Measurements from ENCODE around the gene LAPTM5. TPM values are rescaled to one million over a fixed set of nuclear protein-coding genes. Genes with fewer than 3 reads are reported as not detected.

LAPTM5 gene
- total RNA-seq, 4 donors from 2014 or later: 8.7 to 21.5 (median 15.6) TPM

DNA sequence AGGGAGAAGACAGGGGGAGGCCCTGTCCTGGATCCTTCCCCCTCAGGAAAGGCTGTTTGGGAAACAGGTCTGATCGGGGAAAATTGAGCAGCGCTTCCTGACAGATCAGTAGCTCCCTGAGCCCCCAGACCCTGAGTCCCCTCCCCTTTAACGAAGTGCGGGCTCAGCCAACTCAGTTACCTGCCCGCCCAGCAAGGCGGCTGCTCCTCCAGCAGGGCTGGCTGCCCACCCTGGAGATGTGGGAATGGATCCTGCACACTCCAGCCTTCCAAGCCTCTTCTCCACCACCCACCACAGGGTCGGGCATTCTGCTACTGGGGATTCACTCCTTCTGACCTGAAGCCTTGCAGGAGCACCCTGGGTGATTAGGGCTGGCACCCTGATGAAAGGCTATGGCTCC, 27.6 kb upstream of the LAPTM5 start:
- TF ChIP-seq, protein P1, sequence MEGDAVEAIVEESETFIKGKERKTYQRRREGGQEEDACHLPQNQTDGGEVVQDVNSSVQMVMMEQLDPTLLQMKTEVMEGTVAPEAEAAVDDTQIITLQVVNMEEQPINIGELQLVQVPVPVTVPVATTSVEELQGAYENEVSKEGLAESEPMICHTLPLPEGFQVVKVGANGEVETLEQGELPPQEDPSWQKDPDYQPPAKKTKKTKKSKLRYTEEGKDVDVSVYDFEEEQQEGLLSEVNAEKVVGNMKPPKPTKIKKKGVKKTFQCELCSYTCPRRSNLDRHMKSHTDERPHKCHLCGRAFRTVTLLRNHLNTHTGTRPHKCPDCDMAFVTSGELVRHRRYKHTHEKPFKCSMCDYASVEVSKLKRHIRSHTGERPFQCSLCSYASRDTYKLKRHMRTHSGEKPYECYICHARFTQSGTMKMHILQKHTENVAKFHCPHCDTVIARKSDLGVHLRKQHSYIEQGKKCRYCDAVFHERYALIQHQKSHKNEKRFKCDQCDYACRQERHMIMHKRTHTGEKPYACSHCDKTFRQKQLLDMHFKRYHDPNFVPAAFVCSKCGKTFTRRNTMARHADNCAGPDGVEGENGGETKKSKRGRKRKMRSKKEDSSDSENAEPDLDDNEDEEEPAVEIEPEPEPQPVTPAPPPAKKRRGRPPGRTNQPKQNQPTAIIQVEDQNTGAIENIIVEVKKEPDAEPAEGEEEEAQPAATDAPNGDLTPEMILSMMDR (IDR thresholded peaks at IDR 0.05): no peak
- no peak for TF ChIP-seq POLR2A (IDR thresholded peaks at IDR 0.05)
- H3K4me3 ChIP-seq (ENCODE audit: low read depth, poor library complexity, severe bottlenecking): no peak overlapping the region
- intact Hi-C loops (cut with DNase I; ENCODE audit: low total_unique reads): no loop called here
- DNase-seq (ENCODE audit: low spot score in 2 of 2): no peak
- 79 to 89% methylated on average over 7 of the region's 7 CpGs for WGBS, 2 donors

DNA sequence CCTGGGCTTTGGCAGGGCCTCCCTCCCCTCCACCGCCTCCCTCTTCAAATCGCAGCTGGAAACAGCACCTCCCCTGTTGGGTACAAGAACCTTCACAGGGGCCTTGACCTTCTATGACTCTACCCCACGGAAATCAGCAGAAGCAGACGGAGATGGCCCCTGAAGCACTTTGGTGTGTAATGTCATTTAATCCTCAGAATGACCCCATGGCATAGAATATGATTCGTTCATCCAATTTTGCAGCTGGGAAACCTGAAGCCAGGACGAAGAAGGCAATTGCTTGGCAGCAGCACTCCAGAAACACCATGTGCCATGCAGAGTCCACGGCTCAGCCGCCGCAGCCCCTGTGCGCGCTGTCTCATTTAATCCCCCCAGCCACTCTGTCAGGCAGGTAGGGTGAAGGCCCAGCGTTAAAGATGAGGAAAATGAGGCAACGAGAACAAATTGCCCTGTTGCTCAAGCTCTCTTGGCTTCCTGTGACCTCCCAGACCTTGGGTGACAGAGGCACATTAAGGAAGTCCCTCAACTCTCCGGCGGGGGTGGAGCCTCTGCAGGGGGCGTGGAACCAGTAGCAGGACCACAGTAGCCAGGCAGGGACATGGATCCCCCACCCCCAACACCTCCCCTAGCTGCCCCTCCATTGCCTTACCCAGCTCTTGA, 25.8 kb upstream of the LAPTM5 start:
- H3K4me3 ChIP-seq (ENCODE audit: low read depth, poor library complexity, severe bottlenecking): no peak overlapping the region
- WGBS, 2 donors: 78% methylated on average over 16 of the region's 16 CpGs
- TF ChIP-seq, protein P1 (IDR thresholded peaks at IDR 0.05): no peak
- TF ChIP-seq POLR2A (IDR thresholded peaks at IDR 0.05): no peak
- peak in 1 of 2 donors; percentile 45 for DNase-seq (ENCODE audit: low spot score in 2 of 2)
- intact Hi-C loops (cut with DNase I; ENCODE audit: low total_unique reads): no loop called here

DNA sequence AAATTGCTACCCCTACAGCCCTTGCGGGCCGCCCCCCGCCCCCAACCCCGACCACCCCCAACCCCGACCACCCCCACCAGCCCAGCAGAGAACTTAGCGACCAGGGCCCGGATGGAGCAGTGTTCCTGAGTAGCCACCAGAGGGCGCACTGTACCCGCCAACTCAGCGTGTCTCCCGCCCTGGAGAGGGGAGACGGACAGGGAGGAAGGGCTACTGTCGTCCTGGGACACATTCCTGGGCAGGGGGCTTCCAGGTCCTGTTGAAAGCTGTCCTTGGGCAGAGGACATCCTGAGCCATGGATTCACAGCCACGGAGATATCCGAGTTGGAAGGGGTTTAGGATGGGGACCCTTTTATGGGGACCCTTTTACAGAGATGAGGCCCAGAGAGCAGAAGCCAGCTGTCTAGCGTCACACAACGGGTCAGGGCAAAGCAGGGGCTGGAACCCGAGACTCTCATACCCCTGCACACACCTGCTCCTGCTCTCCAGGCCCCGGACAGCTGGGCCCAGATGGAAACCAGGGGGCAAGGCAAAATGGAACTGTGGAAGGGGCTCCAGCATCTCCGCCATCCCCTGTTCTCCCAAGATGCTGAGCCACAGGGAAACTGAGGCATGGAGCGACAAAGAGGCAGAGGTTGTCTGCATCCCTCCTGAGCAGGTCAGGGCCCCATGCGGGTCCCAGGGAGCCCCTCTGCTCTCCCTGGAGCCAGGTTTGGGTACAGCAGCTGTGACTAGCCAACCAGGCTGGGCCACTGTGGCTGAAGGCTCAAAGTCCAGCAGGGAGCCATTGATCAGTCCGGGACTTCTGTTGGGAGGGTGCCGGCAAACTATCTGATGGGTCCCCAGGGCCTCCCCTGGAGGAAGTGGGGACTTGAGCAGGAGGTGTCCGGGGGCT, 25.0 kb upstream of the LAPTM5 start:
- intact Hi-C loops (cut with DNase I; ENCODE audit: low total_unique reads): loop anchor here (1.0 kb wide), 1 partner anchor 129 kb away; no protein-coding TSS in a partner anchor
- TF ChIP-seq POLR2A (IDR thresholded peaks at IDR 0.05): no peak
- TF ChIP-seq, protein P1 (IDR thresholded peaks at IDR 0.05): no peak
- DNase-seq (ENCODE audit: low spot score in 2 of 2): peak in 1 of 2 donors; percentile 95
- H3K4me3 ChIP-seq (ENCODE audit: low read depth, poor library complexity, severe bottlenecking): no peak overlapping the region
- WGBS, 2 donors: 17 to 38% methylated on average over 16 to 24 of the region's 25 CpGs

DNA sequence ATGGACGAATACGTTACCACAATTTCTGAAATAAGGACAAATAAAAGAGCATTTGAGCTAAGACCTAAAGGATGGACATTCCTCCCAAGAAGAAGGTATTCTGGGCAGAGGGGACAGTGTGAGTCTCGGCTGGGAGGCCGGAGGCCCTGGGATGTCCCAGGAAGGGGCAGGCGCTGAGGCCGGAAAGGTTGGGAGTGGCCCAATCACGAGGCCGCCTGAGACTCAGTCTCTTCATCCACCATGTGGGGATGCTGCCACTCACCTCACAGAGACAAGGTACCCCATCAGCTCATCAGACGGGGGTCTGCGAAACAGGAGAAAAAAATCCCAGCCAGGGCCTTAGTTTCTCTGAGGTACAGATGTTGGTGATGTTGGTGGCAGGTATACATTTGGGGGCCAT, 24.3 kb upstream of the LAPTM5 start:
- 65 to 68% methylated on average over 10 of the region's 10 CpGs for WGBS, 2 donors
- intact Hi-C loops (cut with DNase I; ENCODE audit: low total_unique reads): loop anchor here (1.0 to 2.0 kb wide), 2 partner anchors 61 to 129 kb away; no protein-coding TSS in a partner anchor
- H3K4me3 ChIP-seq (ENCODE audit: low read depth, poor library complexity, severe bottlenecking): no peak overlapping the region
- no peak for DNase-seq (ENCODE audit: low spot score in 2 of 2)
- TF ChIP-seq POLR2A (IDR thresholded peaks at IDR 0.05): no peak
- TF ChIP-seq, protein P1 (IDR thresholded peaks at IDR 0.05): no peak

DNA sequence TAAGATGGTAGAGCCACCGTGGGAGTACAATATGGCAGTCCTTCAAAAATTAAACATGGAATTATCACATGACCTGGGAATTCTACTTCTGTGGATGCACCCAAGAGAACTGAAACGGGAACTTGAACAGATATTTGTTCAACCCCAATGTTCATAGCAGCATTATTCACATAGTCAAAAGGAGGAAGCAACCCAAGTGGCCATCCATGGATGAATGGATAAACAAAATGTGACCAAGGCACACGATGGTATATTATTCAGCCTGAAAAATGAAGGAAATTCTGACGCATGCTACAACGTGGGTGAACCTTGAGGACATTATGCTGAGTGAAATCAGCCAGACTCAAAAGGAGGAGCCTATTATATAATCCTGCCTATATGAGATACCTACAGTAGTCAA, 22.8 kb upstream of the LAPTM5 start:
- no peak overlapping the region for H3K4me3 ChIP-seq (ENCODE audit: low read depth, poor library complexity, severe bottlenecking)
- TF ChIP-seq, protein P1 (IDR thresholded peaks at IDR 0.05): no peak
- TF ChIP-seq POLR2A (IDR thresholded peaks at IDR 0.05): no peak
- 48 to 49% methylated on average over 5 of the region's 5 CpGs for WGBS, 2 donors
- no peak for DNase-seq (ENCODE audit: low spot score in 2 of 2)
- intact Hi-C loops (cut with DNase I; ENCODE audit: low total_unique reads): loop anchor here (2.0 kb wide), 1 partner anchor 60 kb away; no protein-coding TSS in a partner anchor
